T47D (cell line): ENCODE measurements around the gene IL21R.
"Not testable (repeated sequence)": the region's sequence is repeated elsewhere in the genome, so short reads cannot be mapped to it uniquely, and the experiment has no call there.

Experiments used
- DNase-seq, 2 experiments: peaks; one replicate each; pipeline versions ENCODE4 v3.0.0 to v3.0.0-alpha.2; 2011 to 2012; ENCODE audit warnings: low read depth in 1 of 2, low spot score in 1 of 2
- JUND ChIP-seq: IDR thresholded peaks from 2 replicates; pipeline ENCODE4 v1.6.1; 2012; ENCODE audit warnings: low read depth
- in situ Hi-C: cut with HindIII; loops from 2 replicates; pipeline ENCODE4 v1.10.0; 2016; ENCODE audit warnings: low sequenced_read_pairs, low pct_unique_long_range_greater_than_20kb

Gene IL21R

GRCh38 chr16:27427538-27427937 lies 25.6 kb downstream of the IL21R start:
- DNase-seq = no peak
- in situ Hi-C loops = no loop called here
- TF ChIP-seq JUND = no peak

- TF ChIP-seq JUND = no peak
- DNase-seq = peak in 1 of 2 experiments; percentile 31
- in situ Hi-C loops = no loop called here
Measured at GRCh38 chr16:27428026-27428785, 26.2 kb downstream of the IL21R start.

- DNase-seq = no peak
- no peak for TF ChIP-seq JUND
- in situ Hi-C loops = no loop called here
Measured at GRCh38 chr16:27429330-27429871, 27.4 kb downstream of the IL21R start.

- in situ Hi-C loops = no loop called here
- DNase-seq = no peak
- no peak for TF ChIP-seq JUND
Measured at GRCh38 chr16:27429981-27430441, 28.0 kb downstream of the IL21R start.

GRCh38 chr16:27430512-27430911 lies 28.5 kb downstream of the IL21R start:
- TF ChIP-seq JUND = no peak
- in situ Hi-C loops = no loop called here
- DNase-seq = no peak

- DNase-seq = no peak
- in situ Hi-C loops = no loop called here
- TF ChIP-seq JUND = no peak
Measured at GRCh38 chr16:27430923-27431484, 29.0 kb downstream of the IL21R start.

- no peak for TF ChIP-seq JUND
- DNase-seq = no peak
- in situ Hi-C loops = no loop called here
Measured at GRCh38 chr16:27431773-27432532, 30.0 kb downstream of the IL21R start.

- no peak for TF ChIP-seq JUND
- in situ Hi-C loops = no loop called here
Measured at GRCh38 chr16:27432558-27432957, 30.6 kb downstream of the IL21R start.

GRCh38 chr16:27433191-27433590 lies 31.2 kb downstream of the IL21R start:
- in situ Hi-C loops, DNase-seq: not testable (repeated sequence)

More at GRCh38 chr16:27432558-27432957, 30.6 kb downstream of the IL21R start:
- no peak for DNase-seq

GRCh38 chr16:27433636-27434035 lies 31.7 kb downstream of the IL21R start:
- in situ Hi-C loops = no loop called here
- TF ChIP-seq JUND = no peak
- no peak for DNase-seq

- in situ Hi-C loops = no loop called here
- no peak for DNase-seq
- no peak for TF ChIP-seq JUND
Measured at GRCh38 chr16:27434141-27435051, 32.4 kb downstream of the IL21R start.

- in situ Hi-C loops, DNase-seq: not testable (repeated sequence)
Measured at GRCh38 chr16:27435146-27435545, 33.2 kb downstream of the IL21R start.
